Lower leg skin (tissue), 4 donors: Measurements from ENCODE around the gene SUN1. TPM values are rescaled to one million over a fixed set of nuclear protein-coding genes. Genes with fewer than 3 reads are reported as not detected.

Experiments used
- DNase-seq, 2 donors: peaks; one replicate each; pipeline ENCODE4 v3.0.0-alpha.2; 2019; ENCODE audit warnings: low spot score in 2 of 2
- H3K4me3 ChIP-seq: fragments of 200-600 bp; sonication (generic); 2 replicates; pipeline ENCODE4 v1.5.1; 2017; ENCODE audit warnings: mild to moderate bottlenecking, low read depth; ENCODE audit not compliant: poor library complexity, severe bottlenecking
- POLR2A ChIP-seq, 2 donors: fragments of 450-650 bp; IDR thresholded peaks; one replicate each; pipeline ENCODE4 v1.6.1; 2016 to 2017; ENCODE audit warnings: antibody characterized with exemption in 2 of 2, mild to moderate bottlenecking in 1 of 2, moderate library complexity in 1 of 2
- WGBS, 2 donors: methylation state at CpG; one replicate each; pipeline ENCODE4 v1.1.5; 2018; 5-methylcytosine and 5-hydroxymethylcytosine counted together
- intact Hi-C: fragments of 100-400 bp; cut with DNase I; formaldehyde crosslinking; loops from one replicate; pipeline ENCODE4 v1.15.0; 2023; ENCODE audit warnings: low total_unique reads
- total RNA-seq, 4 donors: library from RNA; depleted of rRNA; stranded (reverse); fragments of >200 nt; gene quantifications; one replicate each; pipeline ENCODE4 v1.1.0, GENCODE V29; 2016
- TF ChIP-seq, protein P1 (sequence below), 3 donors: fragments of 450-650 bp; IDR thresholded peaks; one replicate each; pipeline ENCODE4 v1.5.1; 2016; ENCODE audit warnings: antibody characterized with exemption in 3 of 3, mild to moderate bottlenecking in 3 of 3, moderate library complexity in 2 of 3

Gene SUN1
- total RNA-seq, 4 donors from 2014 or later, result 265 to 429 (median 271) TPM

DNA sequence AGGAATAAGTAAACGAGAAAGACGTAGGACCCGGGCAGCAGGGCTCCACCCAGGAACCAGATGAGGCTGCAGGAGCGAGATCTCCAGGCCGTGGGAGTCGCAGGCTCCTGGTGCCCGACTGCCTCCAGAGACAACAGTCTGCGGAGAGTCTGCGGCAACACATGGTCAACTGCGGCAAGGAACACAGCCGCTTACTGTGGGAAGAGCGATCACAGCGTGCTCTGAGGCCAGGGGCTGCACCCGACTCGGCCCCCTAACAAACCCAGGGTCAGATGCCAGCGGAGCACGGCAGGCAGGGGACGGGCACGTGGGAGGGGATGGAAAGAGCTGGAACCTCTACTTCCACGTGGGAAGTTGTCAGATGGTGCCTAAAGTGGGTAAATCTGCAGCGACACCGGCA is 70.7 kb downstream of the SUN1 start:
- H3K4me3 ChIP-seq, result no peak overlapping the region
- 86 to 88% methylated on average over 22 of the region's 22 CpGs for WGBS, 2 donors
- intact Hi-C loops, result no loop called here
- no peak for TF ChIP-seq POLR2A (IDR thresholded peaks at IDR 0.05)
- TF ChIP-seq, protein P1, sequence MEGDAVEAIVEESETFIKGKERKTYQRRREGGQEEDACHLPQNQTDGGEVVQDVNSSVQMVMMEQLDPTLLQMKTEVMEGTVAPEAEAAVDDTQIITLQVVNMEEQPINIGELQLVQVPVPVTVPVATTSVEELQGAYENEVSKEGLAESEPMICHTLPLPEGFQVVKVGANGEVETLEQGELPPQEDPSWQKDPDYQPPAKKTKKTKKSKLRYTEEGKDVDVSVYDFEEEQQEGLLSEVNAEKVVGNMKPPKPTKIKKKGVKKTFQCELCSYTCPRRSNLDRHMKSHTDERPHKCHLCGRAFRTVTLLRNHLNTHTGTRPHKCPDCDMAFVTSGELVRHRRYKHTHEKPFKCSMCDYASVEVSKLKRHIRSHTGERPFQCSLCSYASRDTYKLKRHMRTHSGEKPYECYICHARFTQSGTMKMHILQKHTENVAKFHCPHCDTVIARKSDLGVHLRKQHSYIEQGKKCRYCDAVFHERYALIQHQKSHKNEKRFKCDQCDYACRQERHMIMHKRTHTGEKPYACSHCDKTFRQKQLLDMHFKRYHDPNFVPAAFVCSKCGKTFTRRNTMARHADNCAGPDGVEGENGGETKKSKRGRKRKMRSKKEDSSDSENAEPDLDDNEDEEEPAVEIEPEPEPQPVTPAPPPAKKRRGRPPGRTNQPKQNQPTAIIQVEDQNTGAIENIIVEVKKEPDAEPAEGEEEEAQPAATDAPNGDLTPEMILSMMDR (IDR thresholded peaks at IDR 0.05), result no peak
- DNase-seq, result no peak

DNA sequence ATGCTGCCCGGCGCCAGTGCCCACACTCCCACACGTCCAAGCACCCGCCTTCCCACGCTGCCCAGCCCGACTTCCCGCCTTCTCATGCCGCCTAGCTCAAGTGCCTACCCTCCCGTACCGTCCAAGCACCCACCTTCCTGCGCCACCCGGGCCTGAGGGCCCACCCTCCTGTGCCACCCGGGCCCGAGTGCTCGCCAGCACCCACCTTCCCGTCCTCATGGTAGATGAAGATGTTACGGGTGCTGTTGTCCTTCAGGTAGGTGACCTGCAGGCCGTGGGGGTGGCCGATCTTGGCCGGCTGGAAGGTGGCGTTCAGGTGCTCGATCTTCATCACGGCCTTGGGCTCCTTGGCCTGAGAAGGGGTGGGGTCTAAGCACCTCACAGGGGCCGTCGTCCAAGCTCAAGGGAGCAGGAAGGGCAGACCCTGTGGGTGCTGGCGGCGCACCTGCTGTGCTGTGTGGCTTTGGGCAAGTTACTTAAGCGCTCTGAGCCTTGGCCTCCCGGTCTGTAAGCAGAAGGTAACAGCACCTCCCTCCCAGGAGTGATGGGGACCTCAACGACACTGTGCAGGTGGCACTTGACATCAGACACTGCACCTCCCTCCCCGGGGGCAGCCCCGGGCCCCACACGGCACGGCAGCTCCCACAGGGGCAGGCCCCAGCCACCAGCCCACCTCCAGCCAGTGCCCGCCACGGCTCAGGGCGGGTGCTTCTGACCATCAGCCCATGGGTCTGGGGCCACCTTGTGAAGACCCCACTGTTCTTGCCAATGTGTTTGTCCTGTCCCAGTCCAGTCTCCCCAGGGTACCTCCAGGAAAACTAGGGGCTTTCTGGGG is 71.9 kb downstream of the SUN1 start:
- no peak overlapping the region for H3K4me3 ChIP-seq
- TF ChIP-seq, protein P1 (IDR thresholded peaks at IDR 0.05), result no peak
- no peak for TF ChIP-seq POLR2A (IDR thresholded peaks at IDR 0.05)
- intact Hi-C loops, result no loop called here
- 89 to 90% methylated on average over 30 of the region's 37 CpGs for WGBS, 2 donors
- DNase-seq, result no peak

DNA sequence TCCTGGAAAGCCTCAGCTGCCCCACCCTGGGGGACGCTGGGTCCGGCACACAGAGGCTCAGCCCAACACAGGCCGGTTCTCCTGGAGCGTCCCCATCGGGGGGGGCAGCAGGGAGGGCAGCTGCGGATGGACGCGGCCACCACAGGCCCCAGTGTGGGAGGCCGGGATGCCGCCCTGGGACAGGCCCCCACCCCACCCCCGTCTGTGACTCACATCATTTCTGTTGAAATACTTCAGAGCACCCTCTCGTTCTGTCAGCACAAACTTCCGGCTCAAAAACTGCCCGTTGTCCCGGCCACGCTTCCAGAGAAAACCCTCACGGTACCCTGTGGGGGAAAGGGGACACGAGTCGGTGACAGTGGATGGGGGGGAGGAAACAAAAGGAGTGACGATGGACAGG is 72.6 kb downstream of the SUN1 start:
- H3K4me3 ChIP-seq, result no peak overlapping the region
- WGBS, 2 donors, result 52 to 53% methylated on average over 17 to 20 of the region's 20 CpGs
- intact Hi-C loops, result no loop called here
- no peak for TF ChIP-seq POLR2A (IDR thresholded peaks at IDR 0.05)
- TF ChIP-seq, protein P1 (IDR thresholded peaks at IDR 0.05), result no peak
- DNase-seq, result peak in 1 of 2 donors; percentile 44

DNA sequence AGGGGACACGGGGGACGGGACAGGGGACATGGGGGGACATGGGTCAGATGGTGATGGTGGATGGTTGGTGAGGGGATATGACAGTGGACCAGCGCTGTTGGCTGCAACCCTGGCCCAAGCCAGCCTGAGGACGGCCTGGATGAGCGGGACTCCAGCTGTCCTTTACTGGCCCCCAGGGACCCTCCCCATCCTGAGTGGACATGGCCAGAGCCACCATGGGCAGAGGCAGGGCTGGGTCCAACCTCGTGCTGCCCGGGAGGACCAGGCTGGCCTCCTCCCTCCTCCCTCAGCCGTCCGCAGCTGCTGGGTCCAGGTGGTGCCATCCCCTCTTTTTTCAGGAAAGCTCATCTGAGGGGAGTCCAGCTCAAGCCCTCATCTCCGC is 74.5 kb downstream of the SUN1 start:
- no peak for DNase-seq
- intact Hi-C loops, result no loop called here
- 64 to 76% methylated on average over 9 to 10 of the region's 10 CpGs for WGBS, 2 donors

DNA sequence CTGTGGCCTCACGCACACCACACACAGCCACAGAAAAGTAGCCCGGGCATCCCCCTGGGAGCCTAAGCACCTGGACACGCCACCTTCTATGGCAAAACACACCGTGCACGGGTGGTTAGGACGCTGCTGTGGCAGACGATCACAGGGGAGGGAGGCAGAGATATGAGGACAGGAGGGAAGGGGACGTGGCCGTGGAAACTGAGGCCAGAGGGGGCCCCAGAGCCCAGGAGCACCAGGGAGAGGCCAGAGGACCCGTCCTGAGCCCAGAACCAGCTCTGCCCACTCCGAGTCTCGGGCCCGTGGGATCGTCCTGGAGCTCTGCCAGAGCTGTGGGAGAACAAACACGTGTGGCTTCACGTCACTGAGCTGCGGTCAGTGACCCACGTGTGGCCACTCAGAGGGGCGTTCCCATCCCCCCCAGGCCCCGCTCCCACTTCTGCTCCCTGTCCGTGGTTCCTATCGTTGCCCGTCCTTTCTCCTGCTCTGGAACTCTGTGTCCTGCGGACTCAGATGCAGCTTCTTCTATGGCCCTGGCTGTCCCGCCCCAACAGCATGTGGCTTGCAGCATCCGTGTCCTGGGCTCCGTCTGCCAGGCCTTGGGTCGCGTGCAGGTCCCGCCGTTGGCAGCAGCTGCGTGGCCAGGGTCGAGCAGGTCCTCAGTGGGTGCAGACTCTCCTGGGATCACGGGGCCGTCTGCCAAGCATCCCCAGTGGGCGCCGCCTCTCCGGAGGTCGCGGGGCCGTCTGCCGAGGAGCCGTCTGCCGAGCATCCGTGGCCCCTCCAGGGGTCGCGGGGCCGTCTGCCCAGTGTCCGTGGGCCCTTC is 75.1 kb downstream of the SUN1 start:
- WGBS, 2 donors, result 63 to 70% methylated on average over 22 to 49 of the region's 49 CpGs
- intact Hi-C loops, result no loop called here
- TF ChIP-seq, protein P1 (IDR thresholded peaks at IDR 0.05), result no peak
- TF ChIP-seq POLR2A (IDR thresholded peaks at IDR 0.05), result no peak
- H3K4me3 ChIP-seq, result no peak overlapping the region
- no peak for DNase-seq

More for the DNA sequence above, 74.5 kb downstream of the SUN1 start:
- no peak overlapping the region for H3K4me3 ChIP-seq
- TF ChIP-seq, protein P1 (IDR thresholded peaks at IDR 0.05), result no peak
- no peak for TF ChIP-seq POLR2A (IDR thresholded peaks at IDR 0.05)
